Esophagus muscularis mucosa (tissue), 4 donors: ENCODE data around the gene MTCH1. TPM values are rescaled to one million over a fixed set of nuclear protein-coding genes. Genes with fewer than 3 reads are reported as not detected.
A peak's percentile ranks its signal among the peaks of the same experiment; 100 is the strongest.

Experiments used
- DNase-seq: peaks from one replicate; pipeline ENCODE4 v3.0.0-alpha.2; 2017; ENCODE audit errors: extremely low spot score
- H3K27ac ChIP-seq, 4 donors: fragments of 200-600 bp; sonication (generic); replicated peaks in 1 of 4; 1 replicate in 3 of 4; 2 replicates in 1 of 4; pipeline ENCODE4 v1.5.1; 2016 to 2019; ENCODE audit warnings: mild to moderate bottlenecking in 1 of 4
- H3K27me3 ChIP-seq, 4 donors: fragments of 200-600 bp; sonication (generic); one replicate each; pipeline versions ENCODE4 v1.5.1 to v1.6.0; 2016 to 2019
- H3K36me3 ChIP-seq, 4 donors: fragments of 200-600 bp; sonication (generic); one replicate each; pipeline ENCODE4 v1.5.1; 2016 to 2019
- H3K4me1 ChIP-seq, 4 donors: fragments of 200-600 bp; sonication (generic); one replicate each; pipeline ENCODE4 v1.5.1; 2016 to 2019
- H3K4me3 ChIP-seq, 4 donors: fragments of 200-600 bp; sonication (generic); 1 replicate in 2 of 4; 2 replicates in 2 of 4; pipeline ENCODE4 v1.5.1; 2016 to 2019; ENCODE audit warnings: mild to moderate bottlenecking in 4 of 4, moderate library complexity in 1 of 4
- H3K9me3 ChIP-seq, 4 donors: fragments of 200-600 bp; sonication (generic); 1 replicate in 3 of 4; 2 replicates in 1 of 4; pipeline ENCODE4 v1.5.1; 2016 to 2019
- CTCF ChIP-seq, 3 experiments: fragments of 200-600 bp in 2 of 3; fragments of 450-650 bp in 1 of 3; sonication (generic) in 2 of 3; IDR thresholded peaks; one replicate each; pipeline ENCODE4 v1.5.1; 2017 to 2019; ENCODE audit warnings: antibody characterized with exemption in 3 of 3, mild to moderate bottlenecking in 2 of 3, moderate library complexity in 1 of 3
- EP300 ChIP-seq: sonication (generic); formaldehyde crosslinking; IDR thresholded peaks from one replicate; pipeline ENCODE4 v1.6.1; 2017; ENCODE audit warnings: antibody characterized with exemption
- POLR2A ChIP-seq: fragments of 450-650 bp; IDR thresholded peaks from one replicate; pipeline ENCODE4 v1.6.1; 2017; ENCODE audit warnings: antibody characterized with exemption, moderate library complexity, mild to moderate bottlenecking, low read depth
- POLR2AphosphoS5 ChIP-seq, 2 donors: sonication (generic); formaldehyde crosslinking; IDR thresholded peaks; one replicate each; pipeline ENCODE4 v1.6.1; 2017; ENCODE audit warnings: antibody characterized with exemption in 2 of 2
- WGBS: methylation state at CpG from one replicate; pipeline ENCODE4 v1.1.5; 2018; 5-methylcytosine and 5-hydroxymethylcytosine counted together
- intact Hi-C: fragments of 100-400 bp; cut with DNase I; formaldehyde crosslinking; loops from one replicate; pipeline ENCODE4 v1.15.1; 2023
- total RNA-seq, 4 donors: library from RNA; depleted of rRNA; stranded (reverse); fragments of >200 nt; gene quantifications; one replicate each; pipeline versions ENCODE4 v1.1.0 to v1.2.1, GENCODE V29; 2016

MTCH1 gene
- total RNA-seq, 4 donors from 2014 or later: 205 to 258 (median 232) TPM

DNA sequence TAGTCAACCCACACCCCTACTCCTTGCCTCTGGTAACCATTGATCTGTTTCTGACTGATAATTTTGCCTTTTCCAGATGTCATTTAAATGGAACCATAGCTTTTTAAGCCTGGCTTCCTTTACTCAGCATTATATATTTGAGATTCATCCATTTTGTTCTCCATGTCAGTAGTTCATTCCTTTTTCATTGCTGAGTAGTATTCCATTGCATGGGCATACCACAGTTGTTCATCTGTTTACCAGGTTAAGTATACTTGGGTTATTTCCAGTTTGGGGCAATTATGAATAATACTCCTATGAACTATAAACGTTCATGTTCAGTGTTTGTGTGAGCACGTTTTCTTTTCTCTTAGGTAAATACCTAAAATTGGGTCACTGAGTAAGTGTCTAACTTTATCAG is 44.6 kb upstream of the MTCH1 start:
- no peak for DNase-seq
- H3K27me3 ChIP-seq: no peaks in the 10 kb centered on the region
- peaks cover 0 to 6% (median 1%) of the 10 kb centered on the region in 4 donors for H3K9me3 ChIP-seq
- peaks cover 0 to 6% (median 2%) of the 10 kb centered on the region in 4 donors for H3K4me1 ChIP-seq
- TF ChIP-seq CTCF (IDR thresholded peaks at IDR 0.05) (no peak), POLR2AphosphoS5 (IDR thresholded peaks at IDR 0.05) (no peak), EP300 (no peak)
- intact Hi-C loops: no loop called here
- no peak overlapping the region for H3K4me3 ChIP-seq
- 95% methylated on average over 2 of the region's 2 CpGs for WGBS
- no peak overlapping the region for H3K27ac ChIP-seq
- no peaks in the 10 kb centered on the region for H3K36me3 ChIP-seq

DNA sequence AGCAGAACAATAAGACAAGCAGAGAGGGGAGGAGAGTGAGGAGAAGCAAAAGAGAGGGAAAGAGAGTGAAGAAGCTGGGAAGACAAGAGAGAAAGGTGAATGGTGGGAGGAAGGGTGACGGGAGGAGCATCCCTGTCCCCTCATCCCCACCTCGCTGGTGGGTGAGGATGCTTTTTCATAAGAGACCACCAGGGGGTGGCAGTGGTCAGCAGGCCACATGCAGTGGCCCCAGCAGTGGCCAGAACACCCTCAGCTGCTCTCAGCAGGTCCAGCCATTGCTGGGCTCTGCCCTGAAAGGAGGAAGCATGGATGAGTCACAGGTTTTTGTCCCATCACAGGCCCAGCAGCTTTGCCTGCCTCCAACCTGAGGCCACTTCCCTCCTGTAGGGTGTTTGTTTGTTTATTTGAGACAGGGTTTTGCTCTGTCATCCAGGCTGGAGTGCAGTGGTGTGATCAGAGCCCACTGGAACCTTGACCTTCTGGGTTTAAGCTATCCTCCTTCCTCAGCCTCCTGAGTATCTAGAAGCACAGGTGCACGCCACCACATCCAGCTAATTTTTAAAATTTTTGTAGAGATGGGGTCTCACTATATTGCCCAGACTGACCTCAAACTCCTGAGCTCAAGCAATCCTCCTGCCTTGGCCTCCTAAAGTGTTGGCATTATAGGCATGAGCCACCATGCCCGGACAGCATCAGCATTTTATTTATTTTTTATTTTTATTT is 43.4 kb upstream of the MTCH1 start:
- H3K4me3 ChIP-seq: no peak overlapping the region
- intact Hi-C loops: no loop called here
- TF ChIP-seq CTCF (IDR thresholded peaks at IDR 0.05) (peak; percentile 66 to 71 (median 67)), POLR2AphosphoS5 (IDR thresholded peaks at IDR 0.05) (peak in 1 of 2 donors; percentile 68), EP300 (no peak), POLR2A (no peak)
- no peaks in the 10 kb centered on the region for H3K27me3 ChIP-seq
- no peak overlapping the region for H3K27ac ChIP-seq
- H3K36me3 ChIP-seq: no peaks in the 10 kb centered on the region
- peaks cover 0 to 6% (median 1%) of the 10 kb centered on the region in 4 donors for H3K9me3 ChIP-seq
- 70% methylated on average over 4 of the region's 4 CpGs for WGBS
- H3K4me1 ChIP-seq: peaks cover 0 to 8% (median 3%) of the 10 kb centered on the region in 4 donors
- DNase-seq: no peak

GRCh38 chr6:37027811-37028469 is 41.9 kb upstream of the MTCH1 start:
- H3K36me3 ChIP-seq: no peaks in the 10 kb centered on the region
- H3K4me3 ChIP-seq: no peak overlapping the region
- TF ChIP-seq EP300: no peak
- TF ChIP-seq POLR2AphosphoS5 (IDR thresholded peaks at IDR 0.05): no peak
- TF ChIP-seq POLR2A: no peak
- no peak for TF ChIP-seq CTCF (IDR thresholded peaks at IDR 0.05)
- intact Hi-C loops: no loop called here
- no peak overlapping the region for H3K27ac ChIP-seq
- H3K27me3 ChIP-seq: no peaks in the 10 kb centered on the region
- WGBS: 94% methylated on average over 11 of the region's 17 CpGs
- H3K4me1 ChIP-seq: peaks cover 0 to 8% (median 3%) of the 10 kb centered on the region in 4 donors
- DNase-seq: no peak
- H3K9me3 ChIP-seq: peaks cover 0 to 6% (median 1%) of the 10 kb centered on the region in 4 donors

DNA sequence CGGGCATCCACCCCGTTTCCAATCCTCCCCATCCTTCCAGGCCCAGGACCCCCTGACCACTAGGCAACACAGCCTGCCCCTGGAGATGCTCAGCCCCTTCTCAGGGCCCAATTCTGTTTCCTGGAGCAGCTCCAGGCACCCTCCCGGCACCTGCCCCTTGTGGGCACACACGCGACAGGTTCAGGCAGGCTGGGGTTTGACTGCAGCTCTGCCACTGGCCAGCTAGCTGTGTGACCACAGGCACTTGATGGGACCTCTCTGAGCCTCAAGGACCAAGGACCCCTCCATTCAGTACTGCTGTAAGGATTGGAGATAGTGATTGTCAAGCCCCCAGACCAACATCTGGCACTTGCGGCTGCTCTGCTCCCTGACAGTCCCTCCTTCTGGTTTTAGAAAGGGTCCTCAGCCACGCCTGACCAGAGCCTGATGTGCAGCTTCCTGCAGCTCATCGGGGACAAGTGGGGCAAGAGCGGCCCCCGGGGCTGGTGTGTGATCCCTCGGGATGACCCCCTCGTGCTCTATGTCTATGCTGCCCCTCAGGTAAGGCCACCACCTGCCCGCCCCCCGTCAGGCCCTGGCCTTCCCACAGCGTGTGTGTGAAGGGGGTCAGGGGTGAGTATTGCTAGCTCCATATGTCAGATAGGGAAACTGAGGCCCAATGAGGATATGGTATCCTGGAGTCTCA is 41.2 kb upstream of the MTCH1 start:
- intact Hi-C loops: no loop called here
- peaks cover 0 to 6% (median 1%) of the 10 kb centered on the region in 4 donors for H3K9me3 ChIP-seq
- DNase-seq: no peak
- peaks cover 0 to 8% (median 3%) of the 10 kb centered on the region in 4 donors for H3K4me1 ChIP-seq
- H3K4me3 ChIP-seq: no peak overlapping the region
- no peak overlapping the region for H3K27ac ChIP-seq
- H3K27me3 ChIP-seq: no peaks in the 10 kb centered on the region
- H3K36me3 ChIP-seq: no peaks in the 10 kb centered on the region
- 81% methylated on average over 15 of the region's 15 CpGs for WGBS
- TF ChIP-seq CTCF (IDR thresholded peaks at IDR 0.05) (no peak), EP300 (no peak), POLR2AphosphoS5 (IDR thresholded peaks at IDR 0.05) (no peak), POLR2A (no peak)
